ENCODE data around the gene SPATA17. TPM values are rescaled to one million over a fixed set of nuclear protein-coding genes. Genes with fewer than 3 reads are reported as not detected.

SPATA17 gene
- total RNA-seq, 1 experiment from 2014 or later: 4.5 TPM

- ChIA-PET POLR2A (interaction anchor here (0.6 to 1.1 kb wide), 3 partner anchors 25 to 162 kb away, joined by 3 to 6 read pairs (median 3); partner anchors contain the start of genes GPATCH2 and SPATA17), CTCF (interaction anchor here (1.0 kb wide), 2 partner anchors 74 to 837 kb away, joined by 3 to 4 read pairs; no protein-coding TSS in a partner anchor)
- Mint-ChIP-seq H3K4me1 (ENCODE audit: insufficient read depth, unreplicated experiment) (peaks cover 6% of the 10 kb centered on the region), H3K4me3 (ENCODE audit: unreplicated experiment) (no peak overlapping the region), H3K36me3 (ENCODE audit: insufficient read depth, unreplicated experiment) (peaks cover 18% of the 10 kb centered on the region), H3K9me3 (ENCODE audit: unreplicated experiment) (no peaks in the 10 kb centered on the region), H3K27ac (ENCODE audit: low read depth, unreplicated experiment) (peak overlapping the region; percentile 70), H3K27me3 (ENCODE audit: insufficient read depth, unreplicated experiment) (no peaks in the 10 kb centered on the region)
- TF ChIP-seq CTCF (IDR thresholded peaks at IDR 0.05; ENCODE audit: unreplicated experiment): no peak
- no TSS peak for BruUV-seq (replicated peaks)
- no peak for DNase-seq (ENCODE audit: unreplicated experiment)
- intact Hi-C loops (cut with micrococcal nuclease): no loop called here
Observed at GRCh38 chr1:217586586-217586985, 44.6 kb upstream of the SPATA17 start.

- no peak overlapping the region for H3K4me3 Mint-ChIP-seq (ENCODE audit: unreplicated experiment)
- POLR2A ChIA-PET: interaction anchor here (1.0 kb wide), 1 partner anchor 27 kb away, joined by 3 read pairs; no protein-coding TSS in a partner anchor
- BruUV-seq (replicated peaks): no TSS peak
- no peaks in the 10 kb centered on the region for H3K9me3 Mint-ChIP-seq (ENCODE audit: unreplicated experiment)
- H3K27me3 Mint-ChIP-seq (ENCODE audit: insufficient read depth, unreplicated experiment): no peaks in the 10 kb centered on the region
- CTCF ChIA-PET: interaction anchor here (0.9 to 1.0 kb wide), 2 partner anchors 18 to 19 kb away, joined by 4 to 5 read pairs; no protein-coding TSS in a partner anchor
- H3K4me1 Mint-ChIP-seq (ENCODE audit: insufficient read depth, unreplicated experiment): peaks cover 6% of the 10 kb centered on the region
- H3K36me3 Mint-ChIP-seq (ENCODE audit: insufficient read depth, unreplicated experiment): peaks cover 13% of the 10 kb centered on the region
- no peak for DNase-seq (ENCODE audit: unreplicated experiment)
- no peak overlapping the region for H3K27ac Mint-ChIP-seq (ENCODE audit: low read depth, unreplicated experiment)
- TF ChIP-seq CTCF (IDR thresholded peaks at IDR 0.05; ENCODE audit: unreplicated experiment): no peak
- intact Hi-C loops (cut with micrococcal nuclease): no loop called here
Observed at GRCh38 chr1:217590598-217590997, 40.5 kb upstream of the SPATA17 start.

GRCh38 chr1:217599154-217599553 lies 32.0 kb upstream of the SPATA17 start:
- intact Hi-C loops (cut with micrococcal nuclease): no loop called here
- Mint-ChIP-seq H3K4me1 (ENCODE audit: insufficient read depth, unreplicated experiment) (no peaks in the 10 kb centered on the region), H3K27ac (ENCODE audit: low read depth, unreplicated experiment) (no peak overlapping the region), H3K4me3 (ENCODE audit: unreplicated experiment) (no peak overlapping the region), H3K27me3 (ENCODE audit: insufficient read depth, unreplicated experiment) (no peaks in the 10 kb centered on the region), H3K36me3 (ENCODE audit: insufficient read depth, unreplicated experiment) (peaks cover 50% of the 10 kb centered on the region), H3K9me3 (ENCODE audit: unreplicated experiment) (no peaks in the 10 kb centered on the region)
- BruUV-seq (replicated peaks): no TSS peak
- TF ChIP-seq CTCF (IDR thresholded peaks at IDR 0.05; ENCODE audit: unreplicated experiment): no peak
- ChIA-PET CTCF (no interaction called here), POLR2A (interaction anchor here (1.4 kb wide), 1 partner anchor 9 kb away, joined by 3 read pairs; no protein-coding TSS in a partner anchor)
- no peak for DNase-seq (ENCODE audit: unreplicated experiment)

GRCh38 chr1:217602380-217602779 lies 28.8 kb upstream of the SPATA17 start:
- ChIA-PET CTCF (interaction anchor here (0.7 to 1.5 kb wide), 2 partner anchors 10 to 96 kb away, joined by 3 to 5 read pairs; no protein-coding TSS in a partner anchor), POLR2A (interaction anchor here (0.7 to 1.4 kb wide), 3 partner anchors 9 to 20 kb away, joined by 3 to 4 read pairs (median 3); no protein-coding TSS in a partner anchor)
- peaks cover 34% of the 10 kb centered on the region for H3K36me3 Mint-ChIP-seq (ENCODE audit: insufficient read depth, unreplicated experiment)
- no peaks in the 10 kb centered on the region for H3K27me3 Mint-ChIP-seq (ENCODE audit: insufficient read depth, unreplicated experiment)
- BruUV-seq (replicated peaks): no TSS peak
- TF ChIP-seq CTCF (IDR thresholded peaks at IDR 0.05; ENCODE audit: unreplicated experiment): no peak
- no peak overlapping the region for H3K27ac Mint-ChIP-seq (ENCODE audit: low read depth, unreplicated experiment)
- no peak for DNase-seq (ENCODE audit: unreplicated experiment)
- no peak overlapping the region for H3K4me3 Mint-ChIP-seq (ENCODE audit: unreplicated experiment)
- H3K4me1 Mint-ChIP-seq (ENCODE audit: insufficient read depth, unreplicated experiment): no peaks in the 10 kb centered on the region
- intact Hi-C loops (cut with micrococcal nuclease): no loop called here
- H3K9me3 Mint-ChIP-seq (ENCODE audit: unreplicated experiment): no peaks in the 10 kb centered on the region
